GM10266 (cell line): Measurements from ENCODE around the gene TAF10.

Experiments used
- DNase-seq: peaks from one replicate; pipeline ENCODE4 v3.0.0; 2012; ENCODE audit errors: extremely low spot score
- CTCF ChIP-seq: IDR thresholded peaks from 2 replicates; pipeline ENCODE4 v1.5.1; 2012; ENCODE audit warnings: mild to moderate bottlenecking, low read depth; ENCODE audit not compliant: control insufficient read depth, insufficient read depth; ENCODE audit errors: missing control alignments

Gene TAF10

DNA sequence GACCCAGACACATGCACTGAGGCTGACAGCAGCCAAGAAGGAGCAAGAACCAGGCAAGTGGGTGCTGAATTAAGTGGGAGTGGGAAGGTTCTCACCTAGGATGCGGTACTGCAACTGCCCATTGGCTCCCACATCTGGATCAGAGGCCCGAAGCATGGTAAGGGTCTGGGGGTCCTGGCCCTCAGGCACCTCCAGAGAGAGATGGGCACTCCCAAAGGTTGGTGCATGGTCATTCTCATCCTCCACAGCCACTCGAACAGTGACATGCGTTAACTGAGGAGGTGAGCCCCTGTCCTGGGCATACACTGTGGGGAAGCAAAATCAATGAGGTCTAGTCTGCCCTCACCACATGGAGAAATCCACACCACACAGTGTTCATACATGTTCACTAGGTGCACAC, 16.5 kb upstream of the TAF10 start:
- DNase-seq = no peak
- TF ChIP-seq CTCF = no peak

DNA sequence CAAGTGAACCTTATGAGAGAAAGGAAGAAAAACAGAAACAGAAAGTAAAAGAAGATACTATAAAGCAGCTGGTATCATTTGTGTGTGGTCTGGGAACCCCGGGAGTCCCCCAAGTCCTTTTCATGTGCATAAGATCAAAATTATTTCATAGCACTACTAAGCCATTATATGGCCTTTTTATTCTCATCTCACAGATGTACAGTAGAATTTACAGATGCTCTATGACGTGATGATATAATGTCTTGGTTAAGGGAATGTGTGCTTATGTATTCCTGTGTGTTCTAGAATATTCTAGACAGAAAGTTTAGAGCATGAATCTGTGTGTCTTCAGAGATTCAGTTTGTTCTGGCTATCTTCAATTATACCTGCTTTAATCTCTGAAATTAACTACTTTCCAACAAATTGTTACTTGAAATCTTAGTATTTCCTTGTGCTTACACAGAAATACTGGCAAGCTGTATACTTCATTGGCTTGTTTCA, 15.8 kb upstream of the TAF10 start:
- peak; percentile 80 for DNase-seq
- no peak for TF ChIP-seq CTCF

GRCh38 chr11:6626971-6627761, 15.2 kb upstream of the TAF10 start:
- no peak for TF ChIP-seq CTCF
- DNase-seq = no peak

GRCh38 chr11:6625832-6626420, 13.9 kb upstream of the TAF10 start:
- TF ChIP-seq CTCF = no peak

DNA sequence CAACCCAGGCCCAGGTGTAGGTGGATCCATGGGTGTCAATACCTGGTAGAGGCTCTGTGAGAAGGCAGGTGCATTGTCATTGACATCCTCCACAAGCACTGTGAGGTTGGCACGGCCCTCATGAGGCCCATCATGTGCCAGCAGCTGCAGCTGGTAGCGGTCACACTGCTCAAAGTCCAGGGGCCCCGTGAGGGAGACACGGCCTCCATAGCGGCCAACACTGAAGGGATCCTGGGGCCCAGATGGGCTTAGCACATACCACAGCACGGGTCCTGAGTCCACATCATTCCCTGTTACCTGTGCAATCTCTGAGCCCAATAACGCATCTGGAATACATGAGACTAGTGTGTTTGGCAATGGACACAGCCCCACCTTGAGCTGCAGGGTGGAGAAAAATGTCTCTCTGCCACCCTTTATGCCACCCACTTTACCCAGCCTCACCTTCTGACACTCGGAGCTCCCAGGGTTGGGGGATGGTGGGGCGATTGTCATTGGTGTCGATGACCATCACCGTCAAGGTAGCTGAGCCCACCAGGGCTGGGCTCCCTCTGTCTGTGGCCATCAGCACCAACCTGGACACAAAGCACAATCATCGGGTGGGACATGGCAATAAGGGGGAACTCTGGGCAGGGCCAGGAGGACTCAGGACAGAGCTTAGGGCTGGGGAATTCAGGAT, 13.3 kb upstream of the TAF10 start:
- no peak for TF ChIP-seq CTCF
- DNase-seq = no peak

More at GRCh38 chr11:6625832-6626420, 13.9 kb upstream of the TAF10 start:
- no peak for DNase-seq

- TF ChIP-seq CTCF = no peak
- DNase-seq = no peak
Measured at GRCh38 chr11:6623391-6624363, 11.7 kb upstream of the TAF10 start.
